Measurements from ENCODE around the gene LIPK.

Gene LIPK

GRCh38 chr10:88788924-88789323 lies 82.9 kb downstream of the LIPK start:
- DNase-seq, result no peak

GRCh38 chr10:88791924-88792323 lies 85.9 kb downstream of the LIPK start:
- no peak for DNase-seq

DNA sequence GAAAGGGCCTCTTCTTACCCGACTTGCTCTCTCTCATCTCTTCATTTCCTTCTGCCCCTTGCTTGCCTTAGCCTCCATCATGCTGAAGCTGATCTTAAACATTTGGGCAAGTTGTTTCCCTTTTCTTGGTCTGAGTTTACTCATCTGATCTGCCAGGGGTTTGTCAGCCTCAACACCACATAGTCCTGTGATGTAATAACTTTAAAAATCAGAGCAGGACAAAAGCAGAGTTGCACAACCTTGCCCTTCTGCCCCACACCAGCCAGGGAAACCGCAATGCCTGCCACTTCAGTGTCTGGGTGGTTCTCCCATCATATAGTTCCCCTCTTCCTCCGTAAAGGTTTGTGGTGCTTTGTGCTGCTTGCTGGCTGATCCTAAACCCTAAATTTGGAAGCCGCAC lies 86.6 kb downstream of the LIPK start:
- no peak for DNase-seq

GRCh38 chr10:88793712-88794299 lies 87.8 kb downstream of the LIPK start:
- DNase-seq, result no peak

GRCh38 chr10:88794731-88795130 lies 88.7 kb downstream of the LIPK start:
- no peak for DNase-seq

DNA sequence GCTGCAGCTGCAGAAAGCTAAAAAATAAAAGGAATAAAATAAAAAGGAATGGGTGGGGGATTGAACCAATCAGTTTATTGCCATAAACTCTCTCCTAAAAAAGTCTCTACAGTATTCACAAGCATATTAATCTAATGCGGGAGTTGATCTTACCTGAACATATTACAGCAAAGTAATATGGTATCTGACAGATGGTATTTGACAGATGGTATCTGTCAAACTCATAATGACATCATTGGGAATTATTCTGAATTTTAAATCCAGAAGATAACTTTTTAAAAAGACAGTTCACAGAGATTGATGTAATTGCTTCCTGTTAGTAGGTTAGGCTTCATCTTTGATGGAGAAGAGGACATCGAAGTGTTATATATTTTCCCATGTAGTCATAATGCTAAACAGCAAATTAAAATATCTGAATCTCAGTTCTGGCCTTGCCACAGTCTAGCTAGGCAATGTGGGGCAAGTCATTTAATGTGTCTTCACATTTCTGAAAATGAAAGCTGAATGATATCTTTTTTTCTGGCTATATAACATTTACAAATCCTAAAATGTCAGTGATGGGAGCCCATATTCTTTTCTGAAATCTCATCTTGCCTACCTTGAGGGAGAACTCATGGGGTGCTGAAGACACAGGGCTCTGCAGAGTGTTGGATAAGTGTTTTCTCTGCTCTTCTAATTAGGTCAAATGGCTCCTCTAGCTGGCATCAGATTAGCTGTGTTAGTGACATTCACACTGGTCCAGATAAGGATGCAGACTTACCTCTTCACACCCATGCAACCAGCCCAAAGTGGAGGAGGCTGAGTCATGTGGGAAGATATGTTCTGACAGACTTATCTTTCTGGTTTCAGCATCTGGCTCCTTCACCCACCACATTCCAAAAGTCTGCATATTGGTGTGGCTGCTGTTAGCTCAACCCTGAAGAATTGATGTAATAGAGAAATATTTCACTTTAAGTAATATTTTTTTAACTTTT lies 94.4 kb downstream of the LIPK start:
- DNase-seq, result no peak
